AG09319 (cell line): ENCODE results near the gene TCF19.

Source experiments
- DNase-seq: peaks from one replicate; pipeline ENCODE4 v3.0.0-alpha.2; 2010; ENCODE audit warnings: low read depth; ENCODE audit errors: extremely low read depth
- CTCF ChIP-seq: IDR thresholded peaks from 2 replicates; pipeline ENCODE4 v1.5.1; 2011; ENCODE audit warnings: low read depth, mild to moderate bottlenecking, inconsistent platforms, low read length, moderate library complexity

TCF19 gene, protein sequence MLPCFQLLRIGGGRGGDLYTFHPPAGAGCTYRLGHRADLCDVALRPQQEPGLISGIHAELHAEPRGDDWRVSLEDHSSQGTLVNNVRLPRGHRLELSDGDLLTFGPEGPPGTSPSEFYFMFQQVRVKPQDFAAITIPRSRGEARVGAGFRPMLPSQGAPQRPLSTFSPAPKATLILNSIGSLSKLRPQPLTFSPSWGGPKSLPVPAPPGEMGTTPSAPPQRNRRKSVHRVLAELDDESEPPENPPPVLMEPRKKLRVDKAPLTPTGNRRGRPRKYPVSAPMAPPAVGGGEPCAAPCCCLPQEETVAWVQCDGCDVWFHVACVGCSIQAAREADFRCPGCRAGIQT

GRCh38 chr6:31158140-31158862, at the start of gene TCF19:
TCF19 (plus strand) TSS chr6:31158589; CDS start chr6:31159470, 881 bp downstream.
- no peak for TF ChIP-seq CTCF
- peak; percentile 98 for DNase-seq

DNA sequence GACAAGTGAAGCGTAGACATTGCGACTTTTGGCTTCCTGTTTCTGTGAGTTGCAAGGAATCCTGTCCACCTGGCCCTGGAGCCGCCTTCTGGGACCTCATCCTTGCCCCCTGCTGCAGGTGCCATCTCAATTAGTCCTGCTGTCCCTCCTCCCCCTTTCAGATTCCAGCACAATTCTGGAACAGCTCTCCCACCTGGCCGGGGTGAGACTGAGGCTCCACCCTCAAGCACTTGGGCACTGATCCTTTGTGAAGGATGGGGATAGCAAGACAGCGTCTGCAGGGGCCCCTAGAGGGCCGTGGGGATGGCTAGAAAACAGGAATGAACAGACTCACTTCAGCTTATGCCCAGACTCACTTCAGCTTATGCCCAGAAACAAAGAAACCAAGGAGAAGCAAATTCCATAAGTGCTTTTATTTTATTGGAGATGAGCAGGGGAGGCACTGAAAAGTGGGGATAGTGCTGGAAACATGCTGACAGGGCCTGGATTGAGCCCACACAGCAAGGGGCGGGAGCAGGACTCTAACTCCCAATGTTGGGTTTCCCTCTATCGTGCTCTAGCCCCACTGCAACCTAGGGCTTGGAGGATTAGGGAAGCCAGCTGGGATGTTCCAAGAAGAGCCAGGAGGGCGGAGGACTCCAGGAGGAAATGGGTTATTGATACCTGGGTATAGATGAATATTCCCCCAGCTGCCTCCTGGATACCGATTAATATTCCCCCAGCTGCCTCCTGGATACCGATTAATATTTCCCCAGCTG, 47.4 kb upstream of the TCF19 start:
- no peak for DNase-seq

GRCh38 chr6:31111712-31112111, 46.7 kb upstream of the TCF19 start:
- TF ChIP-seq CTCF = no peak
- DNase-seq = no peak

More for the DNA sequence above, 47.4 kb upstream of the TCF19 start:
- no peak for TF ChIP-seq CTCF

GRCh38 chr6:31112478-31112877, 45.9 kb upstream of the TCF19 start, which contains the start of gene C6orf15:
C6orf15 (minus strand) TSS chr6:31112575; CDS start chr6:31112555, 20 bp downstream.
- no peak for DNase-seq
- TF ChIP-seq CTCF = no peak

DNA sequence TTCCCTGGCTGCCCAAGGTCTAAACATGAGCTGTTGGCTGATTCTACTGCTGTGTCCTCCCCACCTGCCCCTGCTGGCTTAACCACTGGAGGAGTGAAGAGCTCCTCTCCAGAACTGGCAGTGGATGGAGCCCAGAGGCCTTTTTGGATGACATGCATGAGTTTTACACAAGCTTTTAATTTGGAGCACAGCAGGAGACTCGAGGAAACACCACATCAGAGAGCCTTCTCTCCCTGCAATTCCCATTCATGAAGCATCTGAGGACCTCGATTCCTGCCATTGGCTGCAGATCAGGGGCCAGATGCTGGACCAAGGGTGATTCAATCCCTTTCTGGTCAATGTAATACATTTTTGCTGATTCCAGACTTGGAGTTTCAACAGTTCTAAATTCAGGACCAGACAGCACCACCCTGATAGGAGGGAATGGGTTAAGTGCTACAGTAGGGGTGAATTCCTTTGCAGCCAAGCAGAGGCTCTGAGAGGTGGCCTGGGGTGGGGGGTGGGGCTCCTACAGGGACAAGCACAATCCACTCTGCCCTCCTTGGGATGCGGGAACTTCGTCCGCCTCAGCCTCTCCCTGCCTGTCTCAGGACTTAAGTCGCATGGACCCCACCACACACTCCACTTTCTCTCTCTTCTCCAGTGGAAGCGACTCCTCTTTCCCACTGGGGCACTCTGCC, 44.4 kb upstream of the TCF19 start:
- DNase-seq = peak; percentile 43
- no peak; the same call in 1 of the 2 replicates for TF ChIP-seq CTCF

DNA sequence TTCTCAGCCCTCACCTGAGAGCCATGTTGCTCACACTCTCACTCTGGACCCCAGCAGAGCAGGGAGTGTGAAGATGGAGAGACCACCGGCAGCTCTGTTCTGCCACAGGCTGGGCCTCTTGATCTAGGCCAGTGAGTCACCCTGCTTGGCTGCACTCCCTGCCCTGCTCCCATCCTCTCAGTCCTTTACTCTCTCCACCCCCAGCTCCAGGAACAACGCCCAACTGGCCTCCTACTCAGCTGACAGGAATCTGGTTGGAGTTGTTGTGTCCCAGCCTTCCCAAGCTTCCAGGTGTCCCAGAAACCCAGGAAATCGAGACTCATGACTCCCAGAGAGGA, 43.9 kb upstream of the TCF19 start, which contains the start of gene PSORS1C1:
TSS of gene PSORS1C1 (plus strand) at position 260 of the 338 bp plus-strand sequence. CDS start 14,833 bp downstream, outside the sequence.
- DNase-seq = peak; percentile 87
- TF ChIP-seq CTCF = no peak
